HFFc6 (cell line): ENCODE measurements around the gene POLR2E. TPM values are rescaled to one million over a fixed set of nuclear protein-coding genes. Genes with fewer than 3 reads are reported as not detected.

ENCODE experiments used
- DNase-seq: peaks from one replicate; pipeline ENCODE4 v3.0.0-alpha.2; 2018
- H3K27ac Mint-ChIP-seq: 2 replicates; pipeline ENCODE4 v1.8.0; 2020; ENCODE audit warnings: mild to moderate bottlenecking, mixed read lengths
- H3K27me3 Mint-ChIP-seq: 2 replicates; pipeline ENCODE4 v1.8.0; 2021; ENCODE audit warnings: mild to moderate bottlenecking, moderate library complexity, mixed read lengths; ENCODE audit not compliant: insufficient read depth
- H3K36me3 Mint-ChIP-seq: 2 replicates; pipeline ENCODE4 v1.8.0; 2021; ENCODE audit warnings: low read depth, mixed read lengths
- H3K4me1 Mint-ChIP-seq: 2 replicates; pipeline ENCODE4 v1.8.0; 2020; ENCODE audit warnings: low read depth, mixed read lengths
- H3K4me3 Mint-ChIP-seq: 2 replicates; pipeline ENCODE4 v1.8.0; 2020; ENCODE audit warnings: mild to moderate bottlenecking, moderate library complexity, mixed read lengths
- H3K9me3 Mint-ChIP-seq: 2 replicates; pipeline ENCODE4 v1.8.0; 2020; ENCODE audit warnings: mild to moderate bottlenecking, mixed read lengths
- CTCF ChIP-seq: fragments of 200-600 bp; sonication (generic); IDR thresholded peaks from 2 replicates; pipeline ENCODE4 v1.5.0; 2021; ENCODE audit warnings: antibody characterized with exemption, mild to moderate bottlenecking
- long read RNA-seq: library from polyadenylated mRNA; unstranded; transcript quantifications from one replicate; pipeline ENCODE4 v2.0.0, GENCODE V29; 2019
- total RNA-seq, 6 experiments: library from RNA; stranded (reverse); fragmentation: NEBNext Ultra II Directional; extraction: Animal tissue kit (Norgen Biotek cat#: 25700); gene quantifications; 2 replicates in 1 of 6; 3 replicates in 5 of 6; pipeline ENCODE4 v1.2.3, GENCODE V29; 2021

The POLR2E gene
- 100 to 1,000 TPM; 224 to 289 (median 250) TPM for total RNA-seq
- long read RNA-seq, transcript POLR2E-213 (8 exons, 2,831 nt), result major isoform, 303 of 322 reads
- long read RNA-seq, partial matches to known transcripts, result 6 of 322 reads
- long read RNA-seq, other reads (novel, unspliced or antisense), result 7 of 322 reads

GRCh38 chr19:1094978-1095701, at the start of gene POLR2E:
Gene POLR2E (minus strand): TSS chr19:1095375. CDS start chr19:1095315, 60 bp downstream.
- peak; percentile 98 for DNase-seq
- Mint-ChIP-seq H3K27me3 (no peaks in the 10 kb centered on the region; the same call in none of the 2 replicates), H3K9me3 (peaks cover 9% of the 10 kb centered on the region), H3K27ac (peak within 1 kb of the TSS; percentile 80), H3K4me3 (peak within 1 kb of the TSS; percentile 97), H3K36me3 (peaks cover 6% of the 10 kb centered on the region), H3K4me1 (peaks cover 41% of the 10 kb centered on the region)
- no peak for TF ChIP-seq CTCF

GRCh38 chr19:1144741-1145140, 49.6 kb upstream of the POLR2E start:
- 0 out of 2 replicates have a peak, but pooled peaks cover 5% of the 10 kb centered on the region for H3K4me1 Mint-ChIP-seq
- H3K27me3 Mint-ChIP-seq, result peaks cover 6% of the 10 kb centered on the region
- TF ChIP-seq CTCF, result no peak
- no peak overlapping the region for H3K4me3 Mint-ChIP-seq
- H3K36me3 Mint-ChIP-seq, result peaks cover 38% of the 10 kb centered on the region
- no peak for DNase-seq
- peaks cover 10% of the 10 kb centered on the region for H3K9me3 Mint-ChIP-seq
- H3K27ac Mint-ChIP-seq, result peak overlapping the region; percentile 36; the same call in 1 of the 2 replicates

- Mint-ChIP-seq H3K36me3 (peaks cover 46% of the 10 kb centered on the region), H3K27ac (no peak overlapping the region; the same call in 1 of the 2 replicates), H3K4me3 (no peak overlapping the region), H3K9me3 (peaks cover 10% of the 10 kb centered on the region), H3K4me1 (0 out of 2 replicates have a peak, but pooled peaks cover 5% of the 10 kb centered on the region), H3K27me3 (peaks cover 7% of the 10 kb centered on the region)
- DNase-seq, result no peak
- no peak for TF ChIP-seq CTCF
Observed at GRCh38 chr19:1143828-1144399, 48.7 kb upstream of the POLR2E start.

- H3K9me3 Mint-ChIP-seq, result peaks cover 10% of the 10 kb centered on the region
- peaks cover 48% of the 10 kb centered on the region for H3K36me3 Mint-ChIP-seq
- peaks cover 9% of the 10 kb centered on the region for H3K27me3 Mint-ChIP-seq
- no peak for DNase-seq
- 0 out of 2 replicates have a peak, but pooled peaks cover 5% of the 10 kb centered on the region for H3K4me1 Mint-ChIP-seq
- no peak for TF ChIP-seq CTCF
- no peak overlapping the region for H3K4me3 Mint-ChIP-seq
- H3K27ac Mint-ChIP-seq, result no peak overlapping the region
Observed at GRCh38 chr19:1141944-1142343, 46.8 kb upstream of the POLR2E start.

GRCh38 chr19:1140272-1141027, 45.3 kb upstream of the POLR2E start:
- H3K27me3 Mint-ChIP-seq, result peaks cover 7% of the 10 kb centered on the region
- H3K27ac Mint-ChIP-seq, result no peak overlapping the region
- H3K4me1 Mint-ChIP-seq, result 0 out of 2 replicates have a peak, but pooled peaks cover 5% of the 10 kb centered on the region
- peaks cover 48% of the 10 kb centered on the region for H3K36me3 Mint-ChIP-seq
- DNase-seq, result no peak
- peaks cover 10% of the 10 kb centered on the region for H3K9me3 Mint-ChIP-seq
- no peak overlapping the region for H3K4me3 Mint-ChIP-seq
- no peak for TF ChIP-seq CTCF
